H1 (cell line): ENCODE measurements around the gene SLK. TPM values are rescaled to one million over a fixed set of nuclear protein-coding genes. Genes with fewer than 3 reads are reported as not detected.

Experiments used
- CTCF ChIA-PET: fragments of 300-600 bp; sonication (Branson Sonifier 250); formaldehyde crosslinking; loops from one replicate; lab custom pipeline; 2021; ENCODE audit not compliant: partially characterized antibody; lab: Charles Lee
- POLR2A ChIA-PET: fragments of 300-600 bp; sonication (Branson Sonifier 250); formaldehyde crosslinking; loops from one replicate; lab custom pipeline; 2021; ENCODE audit warnings: inconsistent platforms; ENCODE audit not compliant: partially characterized antibody; lab: Charles Lee
- DNase-seq, 2 experiments: peaks; one replicate each; pipeline versions ENCODE4 v3.0.0 to v3.0.0-alpha.2; 2010 to 2022; ENCODE audit warnings: low spot score in 2 of 2, low read depth in 1 of 2, mixed read lengths in 1 of 2
- FAIRE-seq: peaks from 2 replicates; lab custom pipeline; 2011; peaks lifted over from hg19 to GRCh38; lab: Jason Lieb, UNC
- H2AFZ ChIP-seq: 2 replicates; pipeline ENCODE4 v1.8.1; 2012; ENCODE audit warnings: low read length, inconsistent platforms
- H2AK5ac ChIP-seq: 2 replicates; pipeline ENCODE4 v1.6.1; 2013; ENCODE audit warnings: low read depth, low read length
- H2BK120ac ChIP-seq: replicated peaks from 2 replicates; pipeline ENCODE3; 2013; ENCODE audit warnings: low read depth, low read length, inconsistent platforms
- H2BK12ac ChIP-seq: 2 replicates; pipeline ENCODE4 v1.6.1; 2013; ENCODE audit warnings: low read depth, low read length
- H2BK15ac ChIP-seq: 2 replicates; pipeline ENCODE4 v1.6.1; 2013; ENCODE audit warnings: low read length
- H2BK20ac ChIP-seq: 2 replicates; pipeline ENCODE4 v1.6.1; 2013; ENCODE audit warnings: low read length
- H2BK5ac ChIP-seq: 2 replicates; pipeline ENCODE4 v1.6.1; 2013; ENCODE audit warnings: low read depth, low read length
- H3K14ac ChIP-seq: 2 replicates; pipeline ENCODE4 v1.6.1; 2013; ENCODE audit warnings: inconsistent platforms; ENCODE audit not compliant: insufficient read length
- H3K18ac ChIP-seq: 2 replicates; pipeline ENCODE4 v1.6.1; 2013; ENCODE audit warnings: low read length; ENCODE audit errors: extremely low read depth
- H3K23ac ChIP-seq: 2 replicates; pipeline ENCODE4 v1.6.1; 2013; ENCODE audit warnings: inconsistent platforms; ENCODE audit not compliant: insufficient read length
- H3K23me2 ChIP-seq: 2 replicates; pipeline ENCODE4 v1.6.1; 2013; ENCODE audit warnings: low read depth, low read length
- H3K27ac ChIP-seq: 2 replicates; pipeline ENCODE4 v1.6.1; 2011; ENCODE audit warnings: low read depth, low read length, inconsistent platforms
- H3K27me3 ChIP-seq, 4 experiments: replicated peaks in 1 of 4; 1 replicate in 1 of 4; 2 replicates in 3 of 4; pipeline versions ENCODE4 v1.6.1 to v1.8.1; 2011 to 2013; ENCODE audit warnings: low read length in 3 of 4, mild to moderate bottlenecking in 3 of 4, inconsistent platforms in 2 of 4, mixed read lengths in 2 of 4, moderate library complexity in 1 of 4; ENCODE audit not compliant: control insufficient read depth in 3 of 4, insufficient read depth in 3 of 4; ENCODE audit errors: extremely low read depth in 1 of 4
- H3K36me3 ChIP-seq, 4 experiments: 2 replicates each; pipeline versions ENCODE4 v1.6.1 to v1.8.1; 2011 to 2013; ENCODE audit warnings: mild to moderate bottlenecking in 4 of 4, low read length in 3 of 4, moderate library complexity in 2 of 4, control low read depth in 1 of 4, inconsistent platforms in 1 of 4; ENCODE audit not compliant: insufficient read depth in 4 of 4, control insufficient read depth in 2 of 4
- H3K4ac ChIP-seq: replicated peaks from 2 replicates; pipeline ENCODE3; 2013; ENCODE audit warnings: low read length, low read depth, mixed read lengths, inconsistent platforms; ENCODE audit not compliant: insufficient read length
- H3K4me1 ChIP-seq, 4 experiments: replicated peaks in 1 of 4; 1 replicate in 1 of 4; 2 replicates in 3 of 4; pipeline versions ENCODE4 v1.6.1 to v1.8.1; 2011 to 2013; ENCODE audit warnings: low read length in 3 of 4, inconsistent platforms in 2 of 4, mixed read lengths in 1 of 4; ENCODE audit not compliant: insufficient read depth in 4 of 4, control insufficient read depth in 3 of 4
- H3K4me2 ChIP-seq, 2 experiments: 2 replicates each; pipeline versions ENCODE4 v1.6.1 to v1.8.1; 2011 to 2013; ENCODE audit warnings: low read depth in 2 of 2, low read length in 2 of 2, control low read depth in 1 of 2, inconsistent platforms in 1 of 2, mild to moderate bottlenecking in 1 of 2; ENCODE audit not compliant: insufficient read depth in 1 of 2
- H3K4me3 ChIP-seq, 4 experiments: fragments of 200-600, 300-600 bp in 1 of 4; sonication (generic), shearing (Covaris generic), sonication (Bioruptor Twin) in 1 of 4; 2 replicates each; pipeline versions ENCODE4 v1.5.1 to v1.8.1; 2011 to 2016; ENCODE audit warnings: low read length in 4 of 4, low read depth in 3 of 4, control low read depth in 2 of 4, inconsistent platforms in 2 of 4, mild to moderate bottlenecking in 2 of 4, mixed read lengths in 1 of 4, moderate library complexity in 1 of 4; ENCODE audit not compliant: insufficient read depth in 2 of 4; ENCODE audit errors: extremely low read depth in 1 of 4
- H3K56ac ChIP-seq: replicated peaks from 2 replicates; pipeline ENCODE3; 2013; ENCODE audit warnings: low read depth, mild to moderate bottlenecking, mixed read lengths, low read length, inconsistent platforms; ENCODE audit not compliant: insufficient read length
- H3K79me1 ChIP-seq: 2 replicates; pipeline ENCODE4 v1.6.1; 2013; ENCODE audit warnings: low read depth, low read length, control low read depth
- H3K79me2 ChIP-seq, 2 experiments: 2 replicates each; pipeline versions ENCODE4 v1.6.1 to v1.8.1; 2012 to 2013; ENCODE audit warnings: low read length in 2 of 2, mild to moderate bottlenecking in 2 of 2, inconsistent platforms in 1 of 2; ENCODE audit not compliant: insufficient read depth in 2 of 2, control insufficient read depth in 1 of 2
- H3K9ac ChIP-seq, 4 experiments: replicated peaks in 1 of 4; 1 replicate in 1 of 4; 2 replicates in 3 of 4; pipeline versions ENCODE4 v1.6.1 to v1.8.1; 2011 to 2013; ENCODE audit warnings: low read depth in 3 of 4, low read length in 3 of 4, control low read depth in 2 of 4, mild to moderate bottlenecking in 2 of 4, moderate library complexity in 2 of 4, inconsistent platforms in 1 of 4; ENCODE audit errors: extremely low read depth in 1 of 4
- H3K9me3 ChIP-seq, 2 experiments: 2 replicates each; pipeline versions ENCODE4 v1.6.1 to v1.8.1; 2012 to 2013; ENCODE audit warnings: mild to moderate bottlenecking in 2 of 2, moderate library complexity in 2 of 2, control low read depth in 1 of 2, inconsistent platforms in 1 of 2, low read depth in 1 of 2, low read length in 1 of 2, mixed read lengths in 1 of 2; ENCODE audit not compliant: insufficient read depth in 2 of 2
- H4K20me1 ChIP-seq, 2 experiments: replicated peaks in 1 of 2; 2 replicates each; pipeline versions ENCODE3 to v1.8.1; 2011 to 2013; ENCODE audit warnings: inconsistent platforms in 2 of 2, low read length in 2 of 2, mild to moderate bottlenecking in 1 of 2; ENCODE audit not compliant: insufficient read depth in 2 of 2, control insufficient read depth in 1 of 2
- H4K5ac ChIP-seq: 2 replicates; pipeline ENCODE4 v1.6.1; 2013; ENCODE audit warnings: low read length, low read depth, mixed read lengths, inconsistent platforms; ENCODE audit not compliant: insufficient read length
- H4K8ac ChIP-seq: 2 replicates; pipeline ENCODE4 v1.8.0; 2013; ENCODE audit warnings: mild to moderate bottlenecking, moderate library complexity, low read length, inconsistent platforms; ENCODE audit not compliant: insufficient read depth; ENCODE audit errors: extremely low read depth
- H4K91ac ChIP-seq: replicated peaks from 2 replicates; pipeline ENCODE3; 2013; ENCODE audit warnings: low read length, mixed read lengths, inconsistent platforms; ENCODE audit not compliant: insufficient read length
- CTBP2 ChIP-seq: IDR thresholded peaks from 2 replicates; pipeline ENCODE4 v1.7.0; 2011; ENCODE audit warnings: borderline replicate concordance, mild to moderate bottlenecking, moderate library complexity, mixed read lengths, low read length; ENCODE audit not compliant: insufficient read depth, insufficient read length
- JUND ChIP-seq: IDR thresholded peaks from 2 replicates; pipeline ENCODE4 v1.6.1; 2011; ENCODE audit warnings: mild to moderate bottlenecking, improper control_type of control experiment, low read length
- WGBS, 2 experiments: shearing (Covaris generic) in 1 of 2; methylation state at CpG; one replicate each; pipeline versions ENCODE4 v1.1.6 to v1.1.7; 2013 to 2015; ENCODE audit warnings: low lambda C conversion rate in 2 of 2, mixed read lengths in 2 of 2, inconsistent platforms in 1 of 2, low coverage in 1 of 2, missing lambda C conversion rate in 1 of 2; ENCODE audit not compliant: insufficient replicate concordance in 2 of 2, insufficient coverage in 1 of 2, insufficient read length in 1 of 2; ENCODE audit errors: extremely low coverage in 1 of 2, missing lambda C conversion rate in 1 of 2; 5-methylcytosine and 5-hydroxymethylcytosine counted together
- polyA plus RNA-seq, 7 experiments: library from polyadenylated mRNA; depleted of rRNA in 3 of 7; stranded (reverse) in 5 of 7; unstranded in 2 of 7; fragments of >200 nt in 5 of 7; fragments of 200-250 nt in 2 of 7; gene quantifications; 1 replicate in 5 of 7; 2 replicates in 1 of 7; 4 replicates in 1 of 7; pipeline versions ENCODE4 v1.2.1 to v1.2.3, GENCODE V29; 2011 to 2013; ENCODE audit warnings: missing spikeins in 2 of 7, mixed read lengths in 2 of 7
- total RNA-seq: library from RNA; stranded (reverse); fragmentation: NEBNext Ultra II Directional; extraction: Animal tissue kit (Norgen Biotek cat#: 25700); gene quantifications from 2 replicates; pipeline ENCODE4 v1.2.1, GENCODE V29; 2021

The SLK gene
- total and polyA plus RNA-seq, 2 of the 8 experiments (the other 6 are each of a cell fraction or from before 2014, with no cell fraction given), result 2.7 to 18.3 TPM

GRCh38 chr10:104053201-104053600, 86.3 kb downstream of the SLK start:
- 89% methylated on average over 4 of the region's 4 CpGs; no CpG with 5 or more reads in 1 of the 2 experiments for WGBS, 2 experiments
- H4K91ac ChIP-seq, result no peak overlapping the region
- H4K20me1 ChIP-seq, result no peaks in the 10 kb centered on the region
- H3K18ac ChIP-seq, result no peak overlapping the region
- H2AFZ ChIP-seq, result no peak overlapping the region
- H3K4me2 ChIP-seq, result no peak overlapping the region
- no peak overlapping the region for H3K56ac ChIP-seq
- no peak overlapping the region for H2AK5ac ChIP-seq
- ChIA-PET POLR2A (no interaction called here), CTCF (interaction anchor here (1.5 to 5.9 kb wide), 3 partner anchors 8 to 28 kb away, joined by 3 to 35 read pairs (median 5); no protein-coding TSS in a partner anchor)
- H4K5ac ChIP-seq, result no peak overlapping the region
- no peak for FAIRE-seq
- no peak overlapping the region for H3K27ac ChIP-seq
- no peaks in the 10 kb centered on the region for H3K36me3 ChIP-seq
- H2BK5ac ChIP-seq, result no peak overlapping the region; the same call in 1 of the 2 replicates
- H2BK15ac ChIP-seq, result no peak overlapping the region
- no peak overlapping the region for H3K4ac ChIP-seq
- peaks cover 0 to 5% (median 2%) of the 10 kb centered on the region in 4 experiments; a peak in 2 of 7 replicates for H3K4me1 ChIP-seq
- H3K9me3 ChIP-seq, result no peaks in the 10 kb centered on the region
- no peak overlapping the region for H2BK120ac ChIP-seq
- no peak overlapping the region for H3K23ac ChIP-seq
- TF ChIP-seq JUND (no peak), CTBP2 (no peak)
- TF ChIP-seq, all 59 proteins: peak for 0
- H4K8ac ChIP-seq, result no peak overlapping the region
- H3K27me3 ChIP-seq, result no peaks in the 10 kb centered on the region
- H3K9ac ChIP-seq, result no peak overlapping the region
- no peak overlapping the region for H3K14ac ChIP-seq
- no peaks in the 10 kb centered on the region for H3K23me2 ChIP-seq
- no peak overlapping the region for H2BK12ac ChIP-seq
- H3K79me1 ChIP-seq, result no peaks in the 10 kb centered on the region
- H3K79me2 ChIP-seq, result no peaks in the 10 kb centered on the region
- DNase-seq, result no peak
- H2BK20ac ChIP-seq, result no peak overlapping the region
- H3K4me3 ChIP-seq, result no peak overlapping the region
